CD4-positive, alpha-beta memory T cell (primary cell): ENCODE measurements around the gene SLC22A5. TPM values are rescaled to one million over a fixed set of nuclear protein-coding genes. Genes with fewer than 3 reads are reported as not detected.
"Not testable (repeated sequence)": the region's sequence is repeated elsewhere in the genome, so short reads cannot be mapped to it uniquely, and the experiment has no call there.

ENCODE experiments used
- CTCF ChIA-PET: fragments of 350-600 bp; sonication (Branson Sonifier 250); formaldehyde crosslinking; loops from one replicate; lab custom pipeline; 2021; ENCODE audit warnings: inconsistent platforms; ENCODE audit not compliant: partially characterized antibody; lab: Charles Lee
- POLR2A ChIA-PET: fragments of 350-600 bp; sonication (Branson Sonifier 250); formaldehyde crosslinking; loops from one replicate; lab custom pipeline; 2021; ENCODE audit not compliant: partially characterized antibody; lab: Charles Lee
- DNase-seq, 5 donors: peaks; one replicate each; pipeline versions ENCODE4 v3.0.0 to v3.0.0-alpha.2; 2020 to 2022; ENCODE audit warnings: mixed read lengths in 1 of 5
- H3K27ac ChIP-seq: one replicate; pipeline ENCODE4 v1.7.0; 2013; ENCODE audit warnings: low read depth, low read length
- H3K27me3 ChIP-seq: 2 replicates; pipeline ENCODE4 v1.7.0; 2013; ENCODE audit warnings: mild to moderate bottlenecking, low read length, moderate library complexity; ENCODE audit not compliant: insufficient read depth
- H3K36me3 ChIP-seq: 2 replicates; pipeline ENCODE4 v1.7.0; 2013; ENCODE audit warnings: mild to moderate bottlenecking, low read length, moderate library complexity; ENCODE audit not compliant: insufficient read depth
- H3K4me1 ChIP-seq: 2 replicates; pipeline ENCODE4 v1.7.0; 2013; ENCODE audit warnings: mild to moderate bottlenecking, low read length, moderate library complexity; ENCODE audit not compliant: insufficient read depth
- H3K4me3 ChIP-seq, 2 donors: one replicate each; pipeline ENCODE4 v1.7.0; 2013; ENCODE audit warnings: low read length in 2 of 2, mild to moderate bottlenecking in 1 of 2
- H3K9me3 ChIP-seq, 2 donors: one replicate each; pipeline ENCODE4 v1.7.0; 2013; ENCODE audit warnings: low read length in 2 of 2, control low read depth in 1 of 2; ENCODE audit not compliant: control insufficient read depth in 1 of 2
- H3K27ac Mint-ChIP-seq, 7 donors: one replicate each; pipeline ENCODE4 v1.8.0; 2020 to 2021; ENCODE audit warnings: mixed read lengths in 7 of 7, mild to moderate bottlenecking in 6 of 7, inconsistent platforms in 3 of 7, moderate library complexity in 3 of 7
- H3K27me3 Mint-ChIP-seq, 2 donors: one replicate each; pipeline ENCODE4 v1.8.0; 2020 to 2021; ENCODE audit warnings: mixed read lengths in 2 of 2
- H3K36me3 Mint-ChIP-seq, 2 donors: one replicate each; pipeline ENCODE4 v1.8.0; 2020 to 2021; ENCODE audit warnings: mixed read lengths in 2 of 2, inconsistent platforms in 1 of 2, mild to moderate bottlenecking in 1 of 2
- H3K4me1 Mint-ChIP-seq, 4 donors: one replicate each; pipeline ENCODE4 v1.8.0; 2020 to 2021; ENCODE audit warnings: mixed read lengths in 4 of 4, mild to moderate bottlenecking in 1 of 4
- H3K4me3 Mint-ChIP-seq, 8 donors: one replicate each; pipeline ENCODE4 v1.8.0; 2020 to 2021; ENCODE audit warnings: mixed read lengths in 8 of 8, mild to moderate bottlenecking in 7 of 8, moderate library complexity in 6 of 8, inconsistent platforms in 3 of 8
- H3K9me3 Mint-ChIP-seq, 8 donors: one replicate each; pipeline ENCODE4 v1.8.0; 2020 to 2021; ENCODE audit warnings: mixed read lengths in 8 of 8, mild to moderate bottlenecking in 5 of 8, inconsistent platforms in 3 of 8, moderate library complexity in 1 of 8
- intact Hi-C: fragments of 100-400 bp; cut with micrococcal nuclease; formaldehyde crosslinking; loops from one replicate; pipeline ENCODE4 v1.15.1; 2023
- polyA plus RNA-seq, 2 donors: library from polyadenylated mRNA; unstranded; fragments of 300-500 nt; fragmentation: Illumina TruSeq; gene quantifications; one replicate each; pipeline ENCODE4 v1.2.3, GENCODE V29; 2021
- total RNA-seq, 2 experiments: library from RNA; stranded (reverse); gene quantifications; one replicate each; pipeline ENCODE4 v1.2.3, GENCODE V29; 2021

Gene SLC22A5
- total and polyA plus RNA-seq, 4 experiments from 2014 or later, result 1.9 to 10.0 (median 5.9) TPM

- H3K27ac ChIP-seq, POLR2A ChIA-PET, H3K9me3 ChIP-seq, H3K4me3 Mint-ChIP-seq, intact Hi-C loops, H3K4me3 ChIP-seq, H3K27me3 ChIP-seq, H3K9me3 Mint-ChIP-seq, H3K36me3 Mint-ChIP-seq, H3K27me3 Mint-ChIP-seq, DNase-seq, H3K36me3 ChIP-seq: not testable (repeated sequence)
- Mint-ChIP-seq H3K27ac (peak overlapping the region in 4 of 7 donors; percentile 43 to 89 (median 60)), H3K4me1 (peaks cover 64 to 92% (median 80%) of the 10 kb centered on the region in 4 donors)
- CTCF ChIA-PET, result interaction anchor here (9.6 kb wide), 1 partner anchor 96 kb away, joined by 141 read pairs; no protein-coding TSS in a partner anchor
- peaks cover 51% of the 10 kb centered on the region for H3K4me1 ChIP-seq
These were observed 34.5 kb downstream of the SLC22A5 start for GRCh38 chr5:132404041-132404440.

- Histone ChIP-seq H3K27ac (peak overlapping the region; percentile 99), H3K4me3 (no peak overlapping the region), H3K27me3 (no peaks in the 10 kb centered on the region), H3K36me3 (no peaks in the 10 kb centered on the region), H3K9me3 (no peaks in the 10 kb centered on the region), H3K4me1 (peaks cover 58% of the 10 kb centered on the region)
- Mint-ChIP-seq H3K27me3 (no peaks in the 10 kb centered on the region), H3K4me3 (peak overlapping the region in 6 of 8 donors; percentile 5 to 81 (median 42)), H3K27ac (peak overlapping the region; percentile 83 to 100 (median 93)), H3K9me3 (no peaks in the 10 kb centered on the region), H3K4me1 (peaks cover 61 to 88% (median 74%) of the 10 kb centered on the region in 4 donors), H3K36me3 (peaks cover 0 to 4% of the 10 kb centered on the region in 2 donors)
- intact Hi-C loops, result no loop called here
- no peak for DNase-seq
- ChIA-PET POLR2A (interaction anchor here (0.7 to 8.6 kb wide), 7 partner anchors 9 to 87 kb away, joined by 3 to 592 read pairs (median 9); partner anchors contain the start of gene IRF1), CTCF (interaction anchor here (0.6 to 9.6 kb wide), 8 partner anchors 10 to 302 kb away, joined by 3 to 141 read pairs (median 6); partner anchors contain the start of gene IRF1)
These were observed 36.1 kb downstream of the SLC22A5 start for GRCh38 chr5:132405646-132406045.

GRCh38 chr5:132406144-132406783 is 36.8 kb downstream of the SLC22A5 start:
- peaks cover 0 to 5% of the 10 kb centered on the region in 2 donors for H3K36me3 Mint-ChIP-seq
- H3K36me3 ChIP-seq, result no peaks in the 10 kb centered on the region
- peaks cover 54% of the 10 kb centered on the region for H3K4me1 ChIP-seq
- DNase-seq, result no peak
- H3K9me3 ChIP-seq, result no peaks in the 10 kb centered on the region
- peak overlapping the region; percentile 84 to 100 (median 94) for H3K27ac Mint-ChIP-seq
- CTCF ChIA-PET, result interaction anchor here (0.7 to 9.6 kb wide), 8 partner anchors 9 to 94 kb away, joined by 3 to 141 read pairs (median 6); partner anchors contain the start of gene IRF1
- intact Hi-C loops, result no loop called here
- peaks cover 56 to 84% (median 69%) of the 10 kb centered on the region in 4 donors for H3K4me1 Mint-ChIP-seq
- H3K27ac ChIP-seq, result peak overlapping the region; percentile 99
- H3K27me3 ChIP-seq, result no peaks in the 10 kb centered on the region
- peak overlapping the region in 3 of 8 donors; percentile 36 to 81 (median 44) for H3K4me3 Mint-ChIP-seq
- no peaks in the 10 kb centered on the region for H3K9me3 Mint-ChIP-seq
- H3K27me3 Mint-ChIP-seq, result no peaks in the 10 kb centered on the region
- H3K4me3 ChIP-seq, result no peak overlapping the region
- POLR2A ChIA-PET, result interaction anchor here (0.7 to 8.6 kb wide), 9 partner anchors 10 to 86 kb away, joined by 3 to 592 read pairs (median 6); partner anchors contain the start of gene IRF1

GRCh38 chr5:132407970-132408369 is 38.5 kb downstream of the SLC22A5 start:
- Histone ChIP-seq H3K9me3 (no peaks in the 10 kb centered on the region), H3K36me3 (no peaks in the 10 kb centered on the region), H3K4me3 (no peak overlapping the region), H3K27me3 (no peaks in the 10 kb centered on the region), H3K27ac (peak overlapping the region; percentile 99), H3K4me1 (peaks cover 61% of the 10 kb centered on the region)
- Mint-ChIP-seq H3K4me3 (peak overlapping the region in 7 of 8 donors; percentile 2 to 65 (median 37)), H3K27ac (peak overlapping the region; percentile 84 to 100 (median 94)), H3K36me3 (peaks cover 0 to 20% of the 10 kb centered on the region in 2 donors), H3K9me3 (no peaks in the 10 kb centered on the region), H3K27me3 (no peaks in the 10 kb centered on the region), H3K4me1 (peaks cover 55 to 87% (median 68%) of the 10 kb centered on the region in 4 donors)
- intact Hi-C loops, result no loop called here
- ChIA-PET POLR2A (interaction anchor here (1.1 to 8.6 kb wide), 8 partner anchors 10 to 84 kb away, joined by 3 to 592 read pairs (median 6); partner anchors contain the start of gene IRF1), CTCF (interaction anchor here (0.6 to 9.6 kb wide), 5 partner anchors 13 to 93 kb away, joined by 3 to 141 read pairs (median 65); partner anchors contain the start of gene IRF1)
- DNase-seq, result no peak

GRCh38 chr5:132408456-132408855 is 38.9 kb downstream of the SLC22A5 start:
- Mint-ChIP-seq H3K9me3 (no peaks in the 10 kb centered on the region), H3K27ac (peak overlapping the region; percentile 84 to 100 (median 94)), H3K27me3 (no peaks in the 10 kb centered on the region), H3K4me3 (peak overlapping the region in 7 of 8 donors; percentile 16 to 91 (median 65)), H3K36me3 (peaks cover 0 to 23% of the 10 kb centered on the region in 2 donors), H3K4me1 (peaks cover 58 to 90% (median 71%) of the 10 kb centered on the region in 4 donors)
- Histone ChIP-seq H3K4me3 (no peak overlapping the region), H3K4me1 (peaks cover 66% of the 10 kb centered on the region), H3K27me3 (no peaks in the 10 kb centered on the region), H3K9me3 (no peaks in the 10 kb centered on the region), H3K36me3 (no peaks in the 10 kb centered on the region), H3K27ac (peak overlapping the region; percentile 99)
- ChIA-PET POLR2A (interaction anchor here (1.0 to 8.6 kb wide), 7 partner anchors 9 to 329 kb away, joined by 3 to 592 read pairs (median 7); partner anchors contain the start of genes IRF1 and KIF3A), CTCF (interaction anchor here (0.6 to 9.6 kb wide), 4 partner anchors 12 to 92 kb away, joined by 3 to 141 read pairs (median 79); partner anchors contain the start of gene IRF1)
- intact Hi-C loops, result no loop called here
- DNase-seq, result no peak

GRCh38 chr5:132408965-132409364 is 39.5 kb downstream of the SLC22A5 start:
- Mint-ChIP-seq H3K27ac (peak overlapping the region; percentile 84 to 100 (median 94)), H3K9me3 (peaks cover 0 to 4% (median 0%) of the 10 kb centered on the region in 8 donors), H3K27me3 (no peaks in the 10 kb centered on the region), H3K4me3 (peak overlapping the region; percentile 86 to 99 (median 90)), H3K4me1 (peaks cover 59 to 90% (median 72%) of the 10 kb centered on the region in 4 donors), H3K36me3 (peaks cover 4 to 26% of the 10 kb centered on the region in 2 donors)
- Histone ChIP-seq H3K4me3 (peak overlapping the region; percentile 4 to 86), H3K27me3 (no peaks in the 10 kb centered on the region), H3K9me3 (no peaks in the 10 kb centered on the region), H3K27ac (peak overlapping the region; percentile 99), H3K36me3 (no peaks in the 10 kb centered on the region), H3K4me1 (peaks cover 71% of the 10 kb centered on the region)
- ChIA-PET CTCF (interaction anchor here (1.0 to 9.6 kb wide), 6 partner anchors 14 to 92 kb away, joined by 3 to 141 read pairs (median 48); partner anchors contain the start of gene IRF1), POLR2A (interaction anchor here (1.0 to 8.6 kb wide), 9 partner anchors 9 to 329 kb away, joined by 3 to 592 read pairs (median 7); partner anchors contain the start of genes IRF1 and KIF3A)
- no peak for DNase-seq
- intact Hi-C loops, result no loop called here
